WTC11 (cell line): ENCODE results near the gene NAA80. TPM values are rescaled to one million over a fixed set of nuclear protein-coding genes. Genes with fewer than 3 reads are reported as not detected.

Experiments
- ATAC-seq: fragments of 200-7000 bp; cut with Tn5 transposase; 2 replicates; pipeline ENCODE4 v1.10.0; 2021; ENCODE audit warnings: mild to moderate bottlenecking, moderate library complexity
- CTCF ChIA-PET: fragments of 300-600 bp; sonication (Branson Sonifier 250); formaldehyde crosslinking; loops from one replicate; lab custom pipeline; 2021; ENCODE audit warnings: antibody characterized with exemption; lab: Charles Lee
- POLR2A ChIA-PET: fragments of 350-600 bp; sonication (Branson Sonifier 250); formaldehyde crosslinking; loops from one replicate; lab custom pipeline; 2021; ENCODE audit warnings: antibody characterized with exemption; lab: Charles Lee
- DNase-seq: peaks from one replicate; pipeline ENCODE4 v3.0.0; 2021; ENCODE audit warnings: low spot score
- H3K27ac Mint-ChIP-seq: 2 replicates; pipeline ENCODE4 v1.8.0; 2021; ENCODE audit warnings: mixed read lengths
- H3K27me3 Mint-ChIP-seq: 2 replicates; pipeline ENCODE4 v1.8.0; 2021; ENCODE audit warnings: low read depth, mild to moderate bottlenecking, moderate library complexity, mixed read lengths
- H3K36me3 Mint-ChIP-seq: 2 replicates; pipeline ENCODE4 v1.8.0; 2021; ENCODE audit warnings: mixed read lengths
- H3K4me1 Mint-ChIP-seq: 2 replicates; pipeline ENCODE4 v1.8.0; 2022; ENCODE audit warnings: mixed read lengths
- H3K4me3 Mint-ChIP-seq: 2 replicates; pipeline ENCODE4 v1.8.0; 2021; ENCODE audit warnings: mild to moderate bottlenecking, moderate library complexity, mixed read lengths
- H3K9me3 Mint-ChIP-seq: 2 replicates; pipeline ENCODE4 v1.8.0; 2021; ENCODE audit warnings: mixed read lengths
- ATF3 ChIP-seq: sonication (generic); formaldehyde crosslinking; conservative IDR thresholded peaks from 2 replicates; pipeline ENCODE4 v1.8.1; 2022; ENCODE audit warnings: mild to moderate bottlenecking, missing genetic modification reagents
- ESRRA ChIP-seq: sonication (generic); formaldehyde crosslinking; IDR thresholded peaks from 2 replicates; pipeline ENCODE4 v1.8.1; 2022; ENCODE audit warnings: mild to moderate bottlenecking, missing genetic modification reagents, borderline replicate concordance
- ETV6 ChIP-seq: sonication (generic); formaldehyde crosslinking; IDR thresholded peaks from 2 replicates; pipeline ENCODE4 v1.8.1; 2022; ENCODE audit warnings: mild to moderate bottlenecking, missing genetic modification reagents
- FOXP1 ChIP-seq: sonication (generic); formaldehyde crosslinking; IDR thresholded peaks from 2 replicates; pipeline ENCODE4 v1.8.0; 2022; ENCODE audit warnings: missing genetic modification reagents, mild to moderate bottlenecking, moderate library complexity, borderline replicate concordance
- GTF2I ChIP-seq: fragments of 250-450 bp; sonication (Bioruptor Pico); conservative IDR thresholded peaks from 2 replicates; pipeline ENCODE4 v1.4.0; 2021; ENCODE audit warnings: mild to moderate bottlenecking
- JUN ChIP-seq: sonication (generic); formaldehyde crosslinking; IDR thresholded peaks from 2 replicates; pipeline ENCODE4 v1.8.0; 2023; ENCODE audit warnings: mild to moderate bottlenecking, missing genetic modification reagents
- MXD4 ChIP-seq: fragments of 250-450 bp; sonication (Bioruptor Pico); IDR thresholded peaks from 2 replicates; pipeline ENCODE4 v1.8.0; 2021; ENCODE audit warnings: mild to moderate bottlenecking, moderate library complexity, borderline replicate concordance
- MYBL2 ChIP-seq: sonication (generic); formaldehyde crosslinking; IDR thresholded peaks from 2 replicates; pipeline ENCODE4 v1.8.1; 2023; ENCODE audit warnings: mild to moderate bottlenecking, moderate library complexity, missing genetic modification reagents
- NR2C2 ChIP-seq: sonication (generic); formaldehyde crosslinking; IDR thresholded peaks from 2 replicates; pipeline ENCODE4 v1.8.0; 2022; ENCODE audit warnings: mild to moderate bottlenecking, missing genetic modification reagents
- OVOL2 ChIP-seq: fragments of 250-450 bp; sonication (Bioruptor Pico); IDR thresholded peaks from 2 replicates; pipeline ENCODE4 v1.9.0; 2021; ENCODE audit warnings: mild to moderate bottlenecking, borderline replicate concordance
- RORB ChIP-seq: fragments of 250-450 bp; sonication (Bioruptor Pico); IDR thresholded peaks from 2 replicates; pipeline ENCODE4 v1.9.0; 2021; ENCODE audit warnings: mild to moderate bottlenecking
- SMAD3 ChIP-seq: sonication (generic); formaldehyde crosslinking; IDR thresholded peaks from 2 replicates; pipeline ENCODE4 v1.8.0; 2022; ENCODE audit warnings: missing genetic modification reagents, mild to moderate bottlenecking, borderline replicate concordance
- SP1 ChIP-seq: sonication (generic); formaldehyde crosslinking; conservative IDR thresholded peaks from 2 replicates; pipeline ENCODE4 v1.8.1; 2022; ENCODE audit warnings: missing genetic modification reagents
- ZBTB43 ChIP-seq: sonication (generic); formaldehyde crosslinking; IDR thresholded peaks from 2 replicates; pipeline ENCODE4 v1.8.1; 2023; ENCODE audit warnings: mild to moderate bottlenecking, missing genetic modification reagents
- ZNF121 ChIP-seq: sonication (generic); formaldehyde crosslinking; IDR thresholded peaks from 2 replicates; pipeline ENCODE4 v1.8.0; 2023; ENCODE audit warnings: missing genetic modification reagents
- ZNF263 ChIP-seq: sonication (generic); formaldehyde crosslinking; IDR thresholded peaks from 2 replicates; pipeline ENCODE4 v1.8.1; 2022; ENCODE audit warnings: low read depth, mild to moderate bottlenecking, moderate library complexity, missing genetic modification reagents
- total RNA-seq: library from RNA; stranded (reverse); gene quantifications from 3 replicates; pipeline ENCODE4 v1.2.3, GENCODE V29; 2021
- TF ChIP-seq, protein P1 (sequence below): sonication (generic); formaldehyde crosslinking; IDR thresholded peaks from 2 replicates; pipeline ENCODE4 v1.8.1; 2023; ENCODE audit warnings: mild to moderate bottlenecking, missing genetic modification reagents, borderline replicate concordance
- TF ChIP-seq, protein P2 (sequence below): sonication (generic); formaldehyde crosslinking; IDR thresholded peaks from 2 replicates; pipeline ENCODE4 v1.8.1; 2022; ENCODE audit warnings: low read depth, mild to moderate bottlenecking, moderate library complexity, missing genetic modification reagents, borderline replicate concordance
- TF ChIP-seq, protein P3 (sequence below): sonication (generic); formaldehyde crosslinking; IDR thresholded peaks from 2 replicates; pipeline ENCODE4 v1.8.1; 2023; ENCODE audit warnings: mild to moderate bottlenecking, missing genetic modification reagents, moderate library complexity
- TF ChIP-seq, protein P4 (sequence below): sonication (generic); formaldehyde crosslinking; IDR thresholded peaks from 2 replicates; pipeline ENCODE4 v1.8.0; 2022; ENCODE audit warnings: mild to moderate bottlenecking, missing genetic modification reagents

Gene NAA80
- total RNA-seq, 1 experiment from 2014 or later = 17.3 TPM

DNA sequence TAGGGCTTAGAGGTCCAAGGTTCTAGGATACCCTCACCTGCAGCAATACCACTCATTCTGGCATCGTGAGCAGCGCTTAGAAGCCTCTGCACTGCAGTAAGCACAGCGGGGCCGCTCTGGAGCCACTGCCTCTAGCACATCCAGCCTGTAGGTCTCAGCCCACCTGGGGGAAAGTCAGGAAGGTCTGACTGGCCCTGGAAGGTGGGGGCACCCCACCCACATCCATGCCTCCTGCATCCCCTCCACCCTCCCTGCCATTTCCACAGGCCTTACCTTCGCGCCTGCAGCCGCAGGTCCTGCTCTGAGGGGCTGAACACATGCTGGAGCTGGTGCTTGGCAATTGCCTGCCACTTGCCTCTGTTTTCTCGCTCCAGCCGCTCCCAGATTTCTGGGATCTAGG is 42.3 kb upstream of the NAA80 start:
- CTCF ChIA-PET = interaction anchor here (0.7 to 1.9 kb wide), 7 partner anchors 13 to 270 kb away, joined by 4 to 10 read pairs (median 4); partner anchors contain the start of genes CISH, HYAL3, NAA80 and TUSC2
- Mint-ChIP-seq H3K36me3 (no peaks in the 10 kb centered on the region), H3K9me3 (no peaks in the 10 kb centered on the region), H3K4me1 (peaks cover 27% of the 10 kb centered on the region), H3K27me3 (peaks cover 85% of the 10 kb centered on the region)
- ATAC-seq = no peak
- POLR2A ChIA-PET = no interaction called here
- TF ChIP-seq NR2C2 (CRISPR knock-in tag) (no peak), SP1 (CRISPR knock-in tag) (no peak), ATF3 (CRISPR knock-in tag) (no peak), ZNF263 (CRISPR knock-in tag) (no peak), ZBTB43 (CRISPR knock-in tag) (no peak), ZNF121 (CRISPR knock-in tag) (no peak), JUN (CRISPR knock-in tag) (no peak), MYBL2 (no peak), SMAD3 (CRISPR knock-in tag) (no peak), ESRRA (CRISPR knock-in tag) (no peak), ETV6 (CRISPR knock-in tag) (no peak), RORB (CRISPR knock-in tag) (no peak), FOXP1 (CRISPR knock-in tag) (no peak), MXD4 (CRISPR knock-in tag) (no peak), OVOL2 (CRISPR knock-in tag) (no peak), GTF2I (no peak)
- TF ChIP-seq, protein P1, sequence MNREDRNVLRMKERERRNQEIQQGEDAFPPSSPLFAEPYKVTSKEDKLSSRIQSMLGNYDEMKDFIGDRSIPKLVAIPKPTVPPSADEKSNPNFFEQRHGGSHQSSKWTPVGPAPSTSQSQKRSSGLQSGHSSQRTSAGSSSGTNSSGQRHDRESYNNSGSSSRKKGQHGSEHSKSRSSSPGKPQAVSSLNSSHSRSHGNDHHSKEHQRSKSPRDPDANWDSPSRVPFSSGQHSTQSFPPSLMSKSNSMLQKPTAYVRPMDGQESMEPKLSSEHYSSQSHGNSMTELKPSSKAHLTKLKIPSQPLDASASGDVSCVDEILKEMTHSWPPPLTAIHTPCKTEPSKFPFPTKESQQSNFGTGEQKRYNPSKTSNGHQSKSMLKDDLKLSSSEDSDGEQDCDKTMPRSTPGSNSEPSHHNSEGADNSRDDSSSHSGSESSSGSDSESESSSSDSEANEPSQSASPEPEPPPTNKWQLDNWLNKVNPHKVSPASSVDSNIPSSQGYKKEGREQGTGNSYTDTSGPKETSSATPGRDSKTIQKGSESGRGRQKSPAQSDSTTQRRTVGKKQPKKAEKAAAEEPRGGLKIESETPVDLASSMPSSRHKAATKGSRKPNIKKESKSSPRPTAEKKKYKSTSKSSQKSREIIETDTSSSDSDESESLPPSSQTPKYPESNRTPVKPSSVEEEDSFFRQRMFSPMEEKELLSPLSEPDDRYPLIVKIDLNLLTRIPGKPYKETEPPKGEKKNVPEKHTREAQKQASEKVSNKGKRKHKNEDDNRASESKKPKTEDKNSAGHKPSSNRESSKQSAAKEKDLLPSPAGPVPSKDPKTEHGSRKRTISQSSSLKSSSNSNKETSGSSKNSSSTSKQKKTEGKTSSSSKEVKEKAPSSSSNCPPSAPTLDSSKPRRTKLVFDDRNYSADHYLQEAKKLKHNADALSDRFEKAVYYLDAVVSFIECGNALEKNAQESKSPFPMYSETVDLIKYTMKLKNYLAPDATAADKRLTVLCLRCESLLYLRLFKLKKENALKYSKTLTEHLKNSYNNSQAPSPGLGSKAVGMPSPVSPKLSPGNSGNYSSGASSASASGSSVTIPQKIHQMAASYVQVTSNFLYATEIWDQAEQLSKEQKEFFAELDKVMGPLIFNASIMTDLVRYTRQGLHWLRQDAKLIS (CRISPR knock-in tag) = no peak
- TF ChIP-seq, protein P2, sequence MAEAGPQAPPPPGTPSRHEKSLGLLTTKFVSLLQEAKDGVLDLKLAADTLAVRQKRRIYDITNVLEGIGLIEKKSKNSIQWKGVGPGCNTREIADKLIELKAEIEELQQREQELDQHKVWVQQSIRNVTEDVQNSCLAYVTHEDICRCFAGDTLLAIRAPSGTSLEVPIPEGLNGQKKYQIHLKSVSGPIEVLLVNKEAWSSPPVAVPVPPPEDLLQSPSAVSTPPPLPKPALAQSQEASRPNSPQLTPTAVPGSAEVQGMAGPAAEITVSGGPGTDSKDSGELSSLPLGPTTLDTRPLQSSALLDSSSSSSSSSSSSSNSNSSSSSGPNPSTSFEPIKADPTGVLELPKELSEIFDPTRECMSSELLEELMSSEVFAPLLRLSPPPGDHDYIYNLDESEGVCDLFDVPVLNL = no peak
- TF ChIP-seq, protein P3, sequence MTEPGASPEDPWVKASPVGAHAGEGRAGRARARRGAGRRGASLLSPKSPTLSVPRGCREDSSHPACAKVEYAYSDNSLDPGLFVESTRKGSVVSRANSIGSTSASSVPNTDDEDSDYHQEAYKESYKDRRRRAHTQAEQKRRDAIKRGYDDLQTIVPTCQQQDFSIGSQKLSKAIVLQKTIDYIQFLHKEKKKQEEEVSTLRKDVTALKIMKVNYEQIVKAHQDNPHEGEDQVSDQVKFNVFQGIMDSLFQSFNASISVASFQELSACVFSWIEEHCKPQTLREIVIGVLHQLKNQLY (CRISPR knock-in tag) = no peak
- TF ChIP-seq, protein P4, sequence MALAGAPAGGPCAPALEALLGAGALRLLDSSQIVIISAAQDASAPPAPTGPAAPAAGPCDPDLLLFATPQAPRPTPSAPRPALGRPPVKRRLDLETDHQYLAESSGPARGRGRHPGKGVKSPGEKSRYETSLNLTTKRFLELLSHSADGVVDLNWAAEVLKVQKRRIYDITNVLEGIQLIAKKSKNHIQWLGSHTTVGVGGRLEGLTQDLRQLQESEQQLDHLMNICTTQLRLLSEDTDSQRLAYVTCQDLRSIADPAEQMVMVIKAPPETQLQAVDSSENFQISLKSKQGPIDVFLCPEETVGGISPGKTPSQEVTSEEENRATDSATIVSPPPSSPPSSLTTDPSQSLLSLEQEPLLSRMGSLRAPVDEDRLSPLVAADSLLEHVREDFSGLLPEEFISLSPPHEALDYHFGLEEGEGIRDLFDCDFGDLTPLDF = no peak
- TF ChIP-seq, all 79 proteins: peak for 0
- DNase-seq = no peak
- H3K4me3 Mint-ChIP-seq = peak overlapping the region; percentile 65
- H3K27ac Mint-ChIP-seq = no peak overlapping the region
